DMS79 treated with DMSO at 0.1 percent for 48 hours (cell line): Measurements from ENCODE around the gene MROH7.
A peak's percentile ranks its signal among the peaks of the same experiment; 100 is the strongest.

Experiments used
- DNase-seq: peaks from one replicate; lab custom pipeline; 2025; lab: John Stamatoyannopoulos, UW

Gene MROH7

DNA sequence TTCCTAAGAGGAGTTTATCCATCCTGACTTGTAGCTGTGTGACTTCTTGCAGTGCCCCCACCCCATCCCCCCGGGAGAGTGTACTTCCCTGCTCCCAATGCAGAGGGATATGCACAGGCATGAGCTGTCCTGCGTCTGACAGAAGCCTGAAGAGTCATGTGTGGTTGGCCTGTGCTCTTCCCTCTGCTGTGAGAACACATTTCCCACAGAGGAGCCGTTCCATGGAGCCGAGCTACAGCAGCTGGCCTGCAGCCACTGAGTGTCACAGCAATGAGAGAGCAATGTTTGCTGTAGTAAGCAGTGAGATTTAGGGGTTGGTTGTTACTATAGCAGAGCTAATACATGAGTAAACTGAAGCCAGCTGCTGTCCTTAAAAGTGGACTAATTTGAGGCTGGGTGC is 100.7 kb downstream of the MROH7 start:
- no peak for DNase-seq

DNA sequence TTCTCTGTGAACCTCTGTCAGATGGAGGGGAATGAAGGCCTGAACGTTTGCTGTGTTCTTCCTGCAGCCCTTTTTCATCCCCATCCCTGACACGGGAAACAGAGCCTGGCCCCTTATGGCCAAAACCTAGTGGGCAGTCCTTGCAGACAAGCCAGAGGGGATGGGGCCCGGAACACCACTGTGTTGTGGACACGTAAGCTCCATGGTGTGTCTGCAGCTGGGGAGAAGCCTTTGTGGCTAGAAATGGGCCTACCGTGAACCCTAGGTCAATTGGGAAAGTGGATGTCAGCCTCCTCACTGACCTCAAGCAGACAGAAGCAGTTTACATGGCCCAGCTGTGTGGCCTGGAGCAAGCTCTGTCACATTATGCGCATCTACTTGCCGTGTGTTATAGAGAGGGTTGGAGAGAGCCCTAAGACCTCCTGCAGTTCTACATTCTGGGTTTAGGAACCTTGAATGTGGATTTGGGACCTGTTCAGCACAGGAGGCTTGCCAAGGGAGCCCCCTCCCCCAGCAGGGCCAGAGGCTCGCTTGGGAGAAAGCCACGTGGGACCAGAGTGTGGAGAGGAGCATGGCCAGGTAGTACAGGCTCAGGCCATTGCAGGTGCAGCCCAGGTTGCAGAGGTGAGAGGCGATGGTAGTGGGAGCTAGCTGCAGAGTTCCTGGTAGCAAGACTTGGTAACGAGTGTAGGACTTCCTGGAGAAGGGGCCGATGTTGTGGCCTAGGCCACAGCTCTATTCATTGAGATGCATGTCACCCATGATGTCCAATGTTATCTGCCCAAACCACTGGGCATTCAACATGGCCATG is 102.0 kb downstream of the MROH7 start:
- no peak for DNase-seq

DNA sequence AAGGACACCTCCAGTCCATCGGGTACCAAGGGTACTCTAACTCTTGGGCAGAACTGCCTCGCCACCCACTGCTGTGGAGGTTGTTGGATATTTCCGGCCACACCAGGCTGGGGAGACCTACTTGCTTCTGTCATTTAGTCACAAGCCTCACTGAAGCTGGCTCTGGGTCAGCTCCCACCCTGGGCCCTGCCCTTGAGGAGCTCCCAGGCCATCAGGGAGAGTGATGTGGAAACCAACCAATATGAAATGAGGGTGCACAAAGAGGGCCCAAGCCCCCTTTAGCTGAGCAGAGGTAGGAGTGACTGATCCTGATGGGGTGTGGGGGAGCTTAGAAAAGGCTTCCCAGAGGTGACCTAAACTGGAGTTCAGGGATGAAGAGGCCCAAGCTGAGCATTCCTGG is 103.1 kb downstream of the MROH7 start:
- no peak for DNase-seq

DNA sequence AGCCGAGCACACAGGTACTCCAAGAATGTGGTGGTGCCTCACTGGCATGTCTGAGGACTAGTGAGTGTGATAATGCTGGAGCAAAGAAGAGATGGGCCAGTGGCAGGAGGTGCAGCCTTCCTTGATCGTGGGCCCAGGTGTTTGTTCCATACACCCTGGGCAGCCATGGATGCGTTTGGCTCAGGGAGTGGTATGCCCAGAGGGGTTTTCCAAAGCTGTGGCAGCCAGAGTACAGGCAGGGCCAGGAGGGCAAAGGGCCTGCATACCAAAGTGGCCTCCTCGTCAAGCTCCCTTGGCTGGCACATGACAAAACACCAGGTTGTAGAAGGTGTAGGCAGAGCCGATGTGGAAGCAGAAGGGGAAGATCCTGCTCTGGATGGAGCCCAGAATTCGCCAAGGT is 103.7 kb downstream of the MROH7 start:
- DNase-seq: no peak

DNA sequence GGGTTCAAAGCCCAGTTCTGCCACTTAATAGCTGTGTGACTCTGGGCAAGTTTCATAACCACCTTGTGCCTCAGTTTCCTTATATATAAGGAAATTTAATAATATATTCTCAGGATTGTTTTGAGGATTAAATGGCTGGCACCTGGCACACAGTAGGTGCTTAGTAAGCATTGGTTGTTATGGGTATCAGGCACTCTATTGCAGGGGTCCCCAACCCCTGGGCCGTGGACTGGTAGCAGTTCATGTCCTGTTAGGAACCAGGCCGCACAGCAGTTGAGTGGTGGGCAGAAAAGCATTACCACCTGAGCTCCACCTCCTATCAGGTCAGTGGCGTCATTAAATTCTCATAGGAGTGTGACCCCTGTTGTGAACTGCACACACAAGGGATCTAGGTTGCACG is 104.3 kb downstream of the MROH7 start:
- DNase-seq: no peak

DNA sequence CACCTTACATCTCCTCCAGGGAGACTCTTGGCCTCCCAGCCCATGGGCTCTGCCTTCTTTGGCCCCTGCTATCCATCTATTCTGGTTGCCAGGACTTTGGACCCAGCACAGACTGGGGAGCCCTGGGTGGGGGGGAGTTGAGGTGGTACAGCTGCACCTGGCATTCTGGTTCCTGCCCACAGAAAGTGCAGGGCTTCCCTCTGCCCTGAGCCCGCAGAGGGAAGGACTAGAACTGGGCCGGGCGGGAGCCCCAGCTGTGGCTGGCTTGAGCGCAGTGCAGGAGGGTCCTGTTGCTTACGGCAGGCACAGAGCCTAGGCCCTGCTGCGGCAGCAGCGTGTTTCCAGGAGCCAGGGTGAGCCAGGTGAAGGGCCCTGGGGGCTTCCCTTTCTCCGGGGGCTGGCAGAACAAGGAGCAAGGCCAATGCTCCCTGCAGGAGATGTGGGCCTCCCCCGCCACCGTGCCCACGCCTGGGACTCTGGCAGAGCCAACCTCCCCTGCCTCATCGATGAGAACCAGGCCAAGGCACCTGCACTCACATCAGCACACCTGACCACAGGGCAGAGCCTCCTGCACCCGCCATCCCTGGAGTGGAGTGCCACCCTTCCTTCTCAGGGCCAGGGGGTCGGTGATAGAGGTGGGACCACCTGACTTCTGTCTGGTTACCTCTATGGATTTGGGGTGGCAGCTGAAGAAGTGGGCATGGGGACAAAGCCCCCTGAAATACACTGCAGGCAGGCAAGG is 106.7 kb downstream of the MROH7 start:
- no peak for DNase-seq

DNA sequence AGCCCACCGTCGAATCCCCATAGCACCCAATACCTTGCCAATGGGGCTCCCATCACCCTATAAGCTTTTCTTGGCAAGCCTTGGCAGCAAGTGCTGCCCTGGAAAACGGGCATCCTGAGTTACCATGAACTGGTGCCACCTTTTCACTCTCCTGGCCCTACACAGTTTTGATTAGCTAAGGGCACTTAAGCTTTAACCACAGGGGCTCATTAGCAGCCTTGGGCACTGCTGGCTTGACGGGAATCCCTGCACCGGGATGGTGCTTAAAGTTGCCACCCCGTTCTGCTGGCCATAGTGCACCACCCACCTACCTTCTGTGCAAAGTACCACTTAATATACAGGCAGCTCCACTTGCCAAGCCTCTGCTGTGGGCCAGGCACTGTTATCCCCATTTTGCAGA is 109.0 kb downstream of the MROH7 start:
- peak; percentile 51 for DNase-seq

DNA sequence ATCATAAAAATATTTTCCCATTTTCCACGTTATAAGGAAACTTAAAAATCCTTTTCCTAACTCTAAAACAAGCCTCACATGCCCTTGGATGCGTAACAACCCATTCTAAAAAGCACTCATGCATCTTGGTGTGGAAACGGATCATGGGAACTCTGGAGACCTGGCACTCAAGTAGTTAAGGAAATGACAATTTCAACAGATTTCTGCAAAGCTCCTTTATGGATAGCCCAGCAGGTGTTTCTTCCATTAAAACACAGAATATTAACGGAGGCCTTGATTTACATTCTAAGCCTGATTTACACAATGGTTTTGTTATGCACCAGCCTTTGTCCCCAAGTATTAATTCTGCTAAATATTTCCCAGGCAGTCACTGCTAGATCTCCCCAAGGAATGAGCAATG is 109.8 kb downstream of the MROH7 start:
- no peak for DNase-seq

DNA sequence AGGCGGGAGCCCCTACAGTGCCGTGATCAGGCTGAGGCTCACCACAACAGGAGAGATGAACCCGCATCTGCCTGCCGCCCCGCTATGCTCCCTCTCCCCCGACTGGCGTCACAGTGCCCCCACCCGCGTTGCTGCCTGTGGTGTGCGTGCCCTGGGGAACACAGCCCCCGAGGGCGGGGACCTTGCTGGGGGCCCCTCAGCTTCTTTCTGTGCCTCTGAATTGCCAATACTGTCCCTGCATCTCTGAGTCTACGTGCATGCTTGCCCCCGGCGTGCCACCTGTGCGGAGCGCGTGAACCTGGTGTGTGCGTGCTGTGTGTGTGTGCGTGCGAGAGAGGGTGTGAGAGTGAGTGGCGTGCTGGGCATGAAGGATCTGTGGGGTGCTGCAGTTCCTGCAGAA is 112.5 kb downstream of the MROH7 start:
- no peak for DNase-seq

DNA sequence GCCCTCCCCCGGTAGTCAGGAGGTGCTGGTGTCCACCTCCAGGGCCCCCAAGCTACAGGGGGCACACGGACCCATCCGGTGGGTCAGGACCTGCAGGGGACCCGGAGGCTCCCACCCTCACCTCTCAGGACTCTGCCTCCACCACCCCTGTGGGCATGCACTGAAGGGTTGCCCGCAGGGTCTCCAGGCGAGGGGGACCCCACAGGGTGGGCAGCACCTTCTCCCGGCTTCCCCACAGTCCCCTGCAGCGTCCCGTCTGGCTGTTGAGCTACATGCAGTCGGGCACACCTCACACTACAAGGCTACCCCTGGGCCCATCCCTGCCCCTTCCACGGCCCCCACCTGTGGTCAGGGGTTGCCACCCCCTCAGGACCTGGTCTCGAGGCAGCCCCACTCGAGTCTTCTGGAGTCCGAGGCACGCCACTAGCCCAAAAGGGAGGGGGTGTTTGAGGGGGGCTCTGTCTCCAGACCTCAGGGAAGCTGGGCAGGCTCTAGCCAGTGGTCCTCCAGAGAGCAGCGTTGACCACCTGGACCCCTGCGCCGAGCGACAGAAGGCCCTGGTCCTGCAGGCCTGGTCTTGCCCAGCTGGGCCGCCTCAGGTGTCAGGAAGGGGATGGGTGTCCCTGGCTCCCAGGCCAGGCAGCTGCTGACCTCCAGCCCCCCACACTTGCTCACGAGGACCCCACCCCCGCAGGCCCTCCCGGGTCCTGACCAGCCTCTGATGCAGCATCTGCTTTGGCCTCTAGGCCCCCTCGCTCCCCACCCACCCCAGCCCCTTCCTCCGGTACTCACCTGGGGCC is 113.1 kb downstream of the MROH7 start:
- no peak for DNase-seq

DNA sequence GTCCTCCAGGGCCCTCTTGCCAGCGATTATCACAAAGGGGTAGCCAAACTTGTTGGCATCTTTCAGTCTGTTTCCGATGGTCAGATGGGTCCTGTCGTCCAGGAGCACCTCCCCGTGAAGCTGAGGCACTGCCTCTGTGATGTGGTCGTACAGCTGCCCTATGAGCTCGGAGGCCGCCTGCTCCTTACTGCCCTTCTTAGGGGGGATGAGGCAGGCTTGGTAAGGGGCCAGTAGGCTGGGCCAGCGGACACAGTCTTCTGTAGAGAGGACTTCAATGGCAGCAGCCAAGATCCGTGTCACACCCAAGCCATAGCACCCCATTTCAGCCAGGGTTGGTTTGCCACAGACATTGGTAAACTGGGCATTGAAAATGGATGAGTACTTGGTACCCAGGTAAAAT is 116.2 kb downstream of the MROH7 start:
- DNase-seq: no peak

DNA sequence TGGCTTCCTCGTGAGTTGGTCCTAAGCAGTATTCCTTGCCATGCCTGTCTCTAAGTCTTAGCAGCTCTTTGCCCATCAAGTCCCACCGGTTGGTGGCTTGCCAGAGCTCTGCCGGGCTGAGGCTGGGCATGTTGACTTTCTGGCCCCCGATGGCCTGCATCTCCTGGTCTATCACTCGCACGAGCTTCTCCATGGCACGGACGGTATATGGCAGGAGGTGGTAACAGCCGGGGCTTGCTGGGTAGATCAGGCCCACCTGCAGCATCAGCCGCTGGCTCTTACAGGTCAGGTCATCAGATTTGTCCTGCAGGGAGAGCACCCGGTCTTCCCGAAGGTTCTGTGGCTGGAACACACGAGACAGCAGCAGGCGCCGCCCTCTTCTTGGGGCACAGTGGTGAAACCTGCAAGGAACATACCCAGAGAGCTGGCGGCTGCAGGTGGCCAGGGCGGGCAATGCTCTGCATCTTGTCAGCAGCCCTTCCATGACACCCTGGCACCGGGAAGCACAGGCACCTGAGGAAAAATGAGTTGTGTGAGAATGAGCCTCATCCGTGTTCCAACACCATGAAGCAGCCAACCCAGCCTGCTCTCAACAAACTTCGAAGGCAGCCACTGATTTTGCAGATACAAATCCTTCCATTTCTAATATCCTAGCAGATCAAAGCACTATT is 117.2 kb downstream of the MROH7 start:
- DNase-seq: no peak
